GM19452 (cell line): ENCODE results near the gene SLC7A1.

Experiments
- ATAC-seq: cut with Tn5 transposase; IDR thresholded peaks from one replicate; pipeline ENCODE4 v1.9.1; 2021; ENCODE audit not compliant: unreplicated experiment

The SLC7A1 gene

GRCh38 chr13:29532821-29533220 lies 62.7 kb downstream of the SLC7A1 start:
- no peak for ATAC-seq

- ATAC-seq = no peak
Observed at GRCh38 chr13:29532116-29532515, 63.4 kb downstream of the SLC7A1 start.

- no peak for ATAC-seq
Observed at GRCh38 chr13:29530901-29531300, 64.6 kb downstream of the SLC7A1 start.

GRCh38 chr13:29529754-29530153 lies 65.7 kb downstream of the SLC7A1 start:
- ATAC-seq = no peak

- no peak for ATAC-seq
Observed at GRCh38 chr13:29527916-29528315, 67.6 kb downstream of the SLC7A1 start.

- ATAC-seq = no peak
Observed at GRCh38 chr13:29527511-29527910, 68.0 kb downstream of the SLC7A1 start.

- no peak for ATAC-seq
Observed at GRCh38 chr13:29526741-29527140, 68.7 kb downstream of the SLC7A1 start.

- ATAC-seq = no peak
Observed at GRCh38 chr13:29525757-29526156, 69.7 kb downstream of the SLC7A1 start.

- ATAC-seq = no peak
Observed at GRCh38 chr13:29524641-29525040, 70.8 kb downstream of the SLC7A1 start.

GRCh38 chr13:29524176-29524575 lies 71.3 kb downstream of the SLC7A1 start:
- no peak for ATAC-seq

- no peak for ATAC-seq
Observed at GRCh38 chr13:29523199-29523961, 72.1 kb downstream of the SLC7A1 start.

- no peak for ATAC-seq
Observed at GRCh38 chr13:29522044-29522685, 73.3 kb downstream of the SLC7A1 start.

- ATAC-seq = no peak
Observed at GRCh38 chr13:29521336-29521735, 74.2 kb downstream of the SLC7A1 start.

- no peak for ATAC-seq
Observed at GRCh38 chr13:29520671-29521070, 74.8 kb downstream of the SLC7A1 start.

GRCh38 chr13:29519921-29520320 lies 75.6 kb downstream of the SLC7A1 start:
- ATAC-seq = no peak

GRCh38 chr13:29516880-29517279 lies 78.6 kb downstream of the SLC7A1 start:
- ATAC-seq = no peak

GRCh38 chr13:29516012-29516411 lies 79.5 kb downstream of the SLC7A1 start:
- no peak for ATAC-seq

GRCh38 chr13:29515372-29515771 lies 80.1 kb downstream of the SLC7A1 start:
- ATAC-seq = no peak

- ATAC-seq = no peak
Observed at GRCh38 chr13:29514720-29515310, 80.7 kb downstream of the SLC7A1 start.

GRCh38 chr13:29513981-29514719 lies 81.3 kb downstream of the SLC7A1 start:
- ATAC-seq = no peak
